ENCODE data around the gene CA11. TPM values are rescaled to one million over a fixed set of nuclear protein-coding genes. Genes with fewer than 3 reads are reported as not detected.
"Not testable (repeated sequence)": the region's sequence is repeated elsewhere in the genome, so short reads cannot be mapped to it uniquely, and the experiment has no call there.

The CA11 gene
- total and polyA plus RNA-seq, 12 donors = 1.8 to 24.5 (median 3.8) TPM

GRCh38 chr19:48680436-48681126 is 34.6 kb upstream of the CA11 start:
- no peaks in the 10 kb centered on the region for H3K27me3 ChIP-seq
- no peak overlapping the region for H3K27ac ChIP-seq
- DNase-seq = no peak
- H3K4me1 ChIP-seq = peaks cover 0 to 2% (median 2%) of the 10 kb centered on the region in 9 donors
- intact Hi-C loops (cut with DNase I) = no loop called here
- no peak overlapping the region for H3K4me3 ChIP-seq
- ATAC-seq = no peak
- H3K9me3 ChIP-seq = no peaks in the 10 kb centered on the region
- H3K36me3 ChIP-seq = no peaks in the 10 kb centered on the region
- WGBS, 2 donors = 92 to 93% methylated on average over 42 to 45 of the region's 45 CpGs
- TF ChIP-seq CTCF (IDR thresholded peaks at IDR 0.05) = no peak

- H3K27ac ChIP-seq; H3K9me3 ChIP-seq; H3K4me3 ChIP-seq; DNase-seq; ATAC-seq; H3K36me3 ChIP-seq; intact Hi-C loops (cut with DNase I); H3K27me3 ChIP-seq; H3K4me1 ChIP-seq: not testable (repeated sequence)
- WGBS, 2 donors = 94 to 95% methylated on average over 15 to 18 of the region's 19 CpGs
Observed at GRCh38 chr19:48680006-48680405, 34.0 kb upstream of the CA11 start.

- Histone ChIP-seq H3K27ac (no peak overlapping the region), H3K4me1 (peaks cover 0 to 10% (median 9%) of the 10 kb centered on the region in 9 donors), H3K4me3 (no peak overlapping the region), H3K36me3 (no peaks in the 10 kb centered on the region), H3K9me3 (no peaks in the 10 kb centered on the region), H3K27me3 (peaks cover 0 to 5% (median 0%) of the 10 kb centered on the region in 7 donors)
- WGBS, 2 donors = 72 to 73% methylated on average over 4 of the region's 4 CpGs
- DNase-seq (no peak), ATAC-seq (no peak)
- no peak for TF ChIP-seq CTCF (IDR thresholded peaks at IDR 0.05)
- intact Hi-C loops (cut with DNase I) = loop anchor here in 9 of 10 donors (5.0 to 10.0 kb wide), 6 partner anchors 34 to 167 kb away; partner anchors contain the start of gene HSD17B14 (in 1 of the 9)
Observed at GRCh38 chr19:48678201-48678600, 32.2 kb upstream of the CA11 start.

DNA sequence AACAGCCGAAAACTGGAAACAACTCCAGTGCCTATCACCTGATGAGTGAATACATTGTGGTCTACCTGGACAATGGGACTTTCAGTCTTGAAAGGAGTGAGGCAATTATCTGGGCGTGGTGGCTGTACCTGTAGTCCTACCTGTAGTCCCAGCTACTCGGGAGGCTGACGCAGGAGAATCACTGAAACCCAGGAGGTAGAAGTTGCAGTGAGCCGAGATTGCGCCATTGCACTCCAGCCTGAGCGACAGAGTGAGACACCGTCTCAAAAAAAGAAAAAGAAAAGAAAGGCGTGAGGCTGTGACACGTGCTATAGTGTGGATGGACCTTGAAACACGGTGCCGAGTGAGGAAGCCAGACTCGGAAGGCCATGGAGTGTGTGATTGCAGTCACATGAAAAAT is 30.9 kb upstream of the CA11 start:
- ATAC-seq = no peak
- peaks cover 0 to 10% (median 9%) of the 10 kb centered on the region in 9 donors for H3K4me1 ChIP-seq

More for the DNA sequence above, 30.9 kb upstream of the CA11 start:
- no peak overlapping the region for H3K4me3 ChIP-seq
- H3K27ac ChIP-seq = no peak overlapping the region
- H3K9me3 ChIP-seq = no peaks in the 10 kb centered on the region
- TF ChIP-seq CTCF (IDR thresholded peaks at IDR 0.05) = no peak
- no peak for DNase-seq
- H3K36me3 ChIP-seq = no peaks in the 10 kb centered on the region
- WGBS, 2 donors = 95 to 96% methylated on average over 13 of the region's 13 CpGs
- intact Hi-C loops (cut with DNase I) = loop anchor here in 9 of 10 donors (5.0 to 10.0 kb wide), 6 partner anchors 35 to 168 kb away; partner anchors contain the start of gene HSD17B14 (in 1 of the 9)
- peaks cover 0 to 5% (median 0%) of the 10 kb centered on the region in 7 donors for H3K27me3 ChIP-seq
